SU-DHL-6 (cell line): Measurements from ENCODE around the gene SPATA16.

Experiments
- H2AFZ ChIP-seq: fragments of 200-600 bp; sonication (generic); 2 replicates; pipeline ENCODE4 v1.6.1; 2014; ENCODE audit warnings: low read depth, mild to moderate bottlenecking, moderate library complexity, mixed read lengths, antibody characterized with exemption, low read length; ENCODE audit not compliant: severe bottlenecking
- H3F3A ChIP-seq: fragments of 200-600 bp; shearing (Covaris generic); 2 replicates; pipeline ENCODE4 v1.6.0; 2016; ENCODE audit warnings: antibody characterized with exemption, mild to moderate bottlenecking; ENCODE audit not compliant: insufficient read depth
- H3K27ac ChIP-seq: fragments of 200-600 bp; sonication (generic); 2 replicates; pipeline ENCODE4 v1.5.1; 2016; ENCODE audit warnings: low read depth, mild to moderate bottlenecking, low read length, moderate library complexity, mixed read lengths
- H3K27me3 ChIP-seq: fragments of 200-600 bp; sonication (generic), shearing (Covaris generic); 2 replicates; pipeline ENCODE4 v1.6.0; 2014; ENCODE audit warnings: mild to moderate bottlenecking, low read length
- H3K36me3 ChIP-seq: fragments of 200-600 bp; sonication (generic); 2 replicates; pipeline ENCODE4 v1.6.1; 2014; ENCODE audit warnings: mild to moderate bottlenecking, low read length, mixed read lengths
- H3K4me2 ChIP-seq: fragments of 300-600, 200-600 bp; shearing (Covaris generic), sonication (generic); 2 replicates; pipeline ENCODE4 v1.6.0; 2014; ENCODE audit warnings: low read length, low read depth, mild to moderate bottlenecking; ENCODE audit not compliant: poor library complexity, severe bottlenecking
- H3K4me3 ChIP-seq: fragments of 200-600 bp; sonication (generic); 2 replicates; pipeline ENCODE4 v1.5.1; 2014; ENCODE audit warnings: antibody characterized with exemption, low read length, mild to moderate bottlenecking, mixed read lengths; ENCODE audit not compliant: insufficient read depth, poor library complexity, severe bottlenecking
- H3K79me2 ChIP-seq: fragments of 200-600 bp; sonication (generic); 2 replicates; pipeline ENCODE4 v1.6.1; 2014; ENCODE audit warnings: mild to moderate bottlenecking, low read length, moderate library complexity; ENCODE audit not compliant: insufficient read depth
- H3K9ac ChIP-seq: fragments of 200-600 bp; sonication (generic); 2 replicates; pipeline ENCODE4 v1.7.0; 2014; ENCODE audit warnings: mild to moderate bottlenecking, low read length
- H3K9me2 ChIP-seq: fragments of 200-600 bp; sonication (generic); replicated peaks from 2 replicates; pipeline ENCODE4 v1.6.1; 2014; ENCODE audit warnings: low read length; ENCODE audit not compliant: insufficient read depth
- H3K9me3 ChIP-seq: fragments of 200-600 bp; sonication (generic); 2 replicates; pipeline ENCODE4 v1.6.1; 2014; ENCODE audit warnings: low read length, mixed read lengths; ENCODE audit not compliant: insufficient read depth
- H4K20me1 ChIP-seq: fragments of 200-600 bp; sonication (generic); 2 replicates; pipeline ENCODE4 v1.6.1; 2014; ENCODE audit warnings: low read depth, mild to moderate bottlenecking, antibody characterized with exemption, low read length, moderate library complexity, mixed read lengths
- EZH2phosphoT487 ChIP-seq: fragments of 200-600 bp; sonication (generic), shearing (Covaris generic); conservative IDR thresholded peaks from 2 replicates; pipeline ENCODE4 v1.6.1; 2018; ENCODE audit warnings: mild to moderate bottlenecking, antibody characterized with exemption, low read length, moderate library complexity, mixed read lengths
- TF ChIP-seq, protein P1 (sequence below): fragments of 200-600 bp; sonication (generic); IDR thresholded peaks from one replicate; pipeline ENCODE4 v1.5.1; 2017; ENCODE audit warnings: antibody characterized with exemption, mild to moderate bottlenecking, low read length, moderate library complexity; ENCODE audit not compliant: insufficient read depth, poor library complexity, severe bottlenecking

SPATA16 gene

DNA sequence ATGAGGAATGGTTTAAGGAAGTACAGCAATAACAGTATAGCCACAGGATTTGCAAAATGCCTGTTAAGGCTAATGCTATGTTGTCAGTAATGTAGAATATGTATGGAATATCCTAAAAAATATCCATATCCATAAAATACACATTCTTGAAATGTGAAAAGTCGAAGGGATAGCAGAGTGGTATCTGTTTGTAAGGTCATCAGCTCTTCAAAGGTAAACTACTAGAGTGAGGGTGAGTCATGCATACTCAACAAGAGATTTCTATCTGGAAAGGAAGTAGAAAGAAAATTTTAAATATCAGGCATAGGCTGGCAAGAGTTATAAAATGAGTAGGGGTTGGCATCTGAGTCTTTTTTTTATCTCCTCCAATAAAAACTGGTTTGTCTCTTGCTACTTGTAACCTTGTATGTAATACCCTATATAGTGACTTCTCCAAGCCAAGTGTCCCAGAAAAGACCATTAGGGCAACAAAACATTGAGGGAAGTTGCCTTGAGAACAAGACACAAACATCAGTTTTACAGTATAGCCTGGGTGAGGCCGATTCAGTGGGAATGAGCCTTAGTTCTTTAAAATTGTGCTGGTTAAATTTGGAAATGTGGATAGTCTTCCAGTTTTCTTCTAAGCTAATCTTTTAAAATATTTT lies 103.1 kb downstream of the SPATA16 start:
- Histone ChIP-seq H3K27me3 (no peaks in the 10 kb centered on the region), H3K79me2 (no peaks in the 10 kb centered on the region), H3K9ac (no peak overlapping the region), H3K36me3 (no peaks in the 10 kb centered on the region), H3K9me3 (no peaks in the 10 kb centered on the region), H2AFZ (no peak overlapping the region), H4K20me1 (no peaks in the 10 kb centered on the region), H3K27ac (no peak overlapping the region), H3F3A (no peaks in the 10 kb centered on the region), H3K4me2 (no peak overlapping the region), H3K9me2 (no peaks in the 10 kb centered on the region), H3K4me3 (no peak overlapping the region)
- no peak for TF ChIP-seq EZH2phosphoT487
- TF ChIP-seq, protein P1, sequence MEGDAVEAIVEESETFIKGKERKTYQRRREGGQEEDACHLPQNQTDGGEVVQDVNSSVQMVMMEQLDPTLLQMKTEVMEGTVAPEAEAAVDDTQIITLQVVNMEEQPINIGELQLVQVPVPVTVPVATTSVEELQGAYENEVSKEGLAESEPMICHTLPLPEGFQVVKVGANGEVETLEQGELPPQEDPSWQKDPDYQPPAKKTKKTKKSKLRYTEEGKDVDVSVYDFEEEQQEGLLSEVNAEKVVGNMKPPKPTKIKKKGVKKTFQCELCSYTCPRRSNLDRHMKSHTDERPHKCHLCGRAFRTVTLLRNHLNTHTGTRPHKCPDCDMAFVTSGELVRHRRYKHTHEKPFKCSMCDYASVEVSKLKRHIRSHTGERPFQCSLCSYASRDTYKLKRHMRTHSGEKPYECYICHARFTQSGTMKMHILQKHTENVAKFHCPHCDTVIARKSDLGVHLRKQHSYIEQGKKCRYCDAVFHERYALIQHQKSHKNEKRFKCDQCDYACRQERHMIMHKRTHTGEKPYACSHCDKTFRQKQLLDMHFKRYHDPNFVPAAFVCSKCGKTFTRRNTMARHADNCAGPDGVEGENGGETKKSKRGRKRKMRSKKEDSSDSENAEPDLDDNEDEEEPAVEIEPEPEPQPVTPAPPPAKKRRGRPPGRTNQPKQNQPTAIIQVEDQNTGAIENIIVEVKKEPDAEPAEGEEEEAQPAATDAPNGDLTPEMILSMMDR: no peak

DNA sequence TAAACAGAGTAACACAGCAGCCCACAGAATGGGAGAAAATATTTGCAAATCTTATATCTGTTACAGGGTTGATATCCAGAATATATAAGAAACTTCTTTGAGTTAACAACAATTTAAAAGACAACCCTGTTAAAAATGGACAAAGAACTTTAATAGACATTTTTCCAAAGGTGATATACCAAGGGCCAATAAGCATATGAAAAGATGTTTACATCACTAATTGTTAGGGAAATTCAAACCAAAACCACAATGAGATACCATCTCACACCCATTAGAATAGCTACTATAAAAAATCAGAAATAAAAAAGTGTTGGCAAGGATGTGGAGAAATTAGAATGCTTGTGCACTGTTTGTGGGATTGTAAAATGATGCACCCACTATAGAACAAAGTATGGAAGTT lies 110.8 kb downstream of the SPATA16 start:
- H4K20me1 ChIP-seq: no peaks in the 10 kb centered on the region
- no peak overlapping the region for H3K4me3 ChIP-seq
- no peak overlapping the region for H3K9ac ChIP-seq
- no peak overlapping the region for H3K4me2 ChIP-seq
- H2AFZ ChIP-seq: no peak overlapping the region
- no peaks in the 10 kb centered on the region for H3K79me2 ChIP-seq
- H3K27me3 ChIP-seq: no peaks in the 10 kb centered on the region; the same call in 1 of the 2 replicates
- no peaks in the 10 kb centered on the region for H3K9me3 ChIP-seq
- no peaks in the 10 kb centered on the region for H3K9me2 ChIP-seq
- no peaks in the 10 kb centered on the region for H3K36me3 ChIP-seq
- H3K27ac ChIP-seq: no peak overlapping the region
- no peaks in the 10 kb centered on the region for H3F3A ChIP-seq
- TF ChIP-seq, protein P1: no peak
- TF ChIP-seq EZH2phosphoT487: no peak

DNA sequence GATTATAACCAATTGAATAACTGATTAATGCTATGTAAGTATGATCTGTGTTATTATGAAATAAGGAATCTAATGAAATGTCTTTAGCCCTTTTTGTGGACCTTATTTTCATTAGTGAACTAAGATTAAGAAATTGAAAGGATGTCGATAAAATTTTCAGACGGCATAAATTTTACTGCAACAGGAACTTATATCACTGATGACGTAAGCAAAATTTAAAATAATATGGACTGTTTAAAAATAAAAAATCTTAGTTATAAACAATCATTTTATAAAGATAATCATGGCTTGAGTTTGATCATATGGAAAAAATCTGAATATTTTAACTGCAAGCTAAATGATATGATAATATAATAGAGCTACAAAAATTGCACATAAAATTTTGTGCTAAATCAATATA lies 112.7 kb downstream of the SPATA16 start:
- Histone ChIP-seq H3K9ac (no peak overlapping the region), H3K36me3 (no peaks in the 10 kb centered on the region), H3F3A (no peaks in the 10 kb centered on the region), H3K9me3 (no peaks in the 10 kb centered on the region), H3K27ac (no peak overlapping the region), H4K20me1 (no peaks in the 10 kb centered on the region), H3K9me2 (no peaks in the 10 kb centered on the region), H3K4me2 (no peak overlapping the region), H2AFZ (no peak overlapping the region), H3K27me3 (no peaks in the 10 kb centered on the region; the same call in 1 of the 2 replicates), H3K4me3 (no peak overlapping the region), H3K79me2 (no peaks in the 10 kb centered on the region)
- TF ChIP-seq, protein P1: no peak
- TF ChIP-seq EZH2phosphoT487: no peak
